HG03103 (cell line): ENCODE measurements around the gene RAB3C.
A peak's percentile ranks its signal among the peaks of the same experiment; 100 is the strongest.

Source experiments
- ATAC-seq: cut with Tn5 transposase; IDR thresholded peaks from one replicate; pipeline ENCODE4 v1.9.1; 2021; ENCODE audit warnings: low read depth; ENCODE audit not compliant: unreplicated experiment

The RAB3C gene

DNA sequence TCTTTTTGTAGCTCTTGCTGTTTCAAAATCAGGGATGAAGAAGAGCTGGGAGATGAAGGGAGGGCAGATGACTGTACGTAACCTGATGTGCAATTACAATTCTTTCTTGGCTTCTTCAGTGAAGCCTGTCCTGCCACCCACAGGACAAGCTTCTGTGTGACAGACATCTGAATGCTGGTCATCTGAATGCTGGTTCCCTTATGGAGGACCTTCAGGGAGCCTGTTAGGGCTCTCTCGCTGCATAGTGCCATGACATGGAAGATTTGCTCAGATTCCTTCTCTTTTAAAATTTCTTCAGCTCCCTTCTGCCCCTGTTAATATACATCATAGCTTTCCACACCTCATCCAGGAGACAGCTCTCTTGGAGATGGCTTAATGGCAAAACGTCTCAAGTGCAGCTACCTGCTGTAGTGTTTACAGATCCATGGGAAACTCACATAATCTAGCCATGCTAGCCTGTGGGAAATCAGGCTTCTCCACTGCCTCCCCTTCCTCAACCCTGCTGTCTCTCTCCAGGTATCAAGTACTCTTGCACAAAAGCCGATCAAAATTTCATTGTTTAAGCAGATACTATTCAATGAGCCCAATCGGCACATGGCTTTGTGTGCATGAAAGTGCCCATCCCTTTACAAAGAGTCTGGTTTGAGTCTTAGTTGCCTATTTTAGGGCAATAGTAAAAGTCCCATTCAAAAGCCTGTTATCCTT is 134.6 kb downstream of the RAB3C start:
- ATAC-seq: no peak

DNA sequence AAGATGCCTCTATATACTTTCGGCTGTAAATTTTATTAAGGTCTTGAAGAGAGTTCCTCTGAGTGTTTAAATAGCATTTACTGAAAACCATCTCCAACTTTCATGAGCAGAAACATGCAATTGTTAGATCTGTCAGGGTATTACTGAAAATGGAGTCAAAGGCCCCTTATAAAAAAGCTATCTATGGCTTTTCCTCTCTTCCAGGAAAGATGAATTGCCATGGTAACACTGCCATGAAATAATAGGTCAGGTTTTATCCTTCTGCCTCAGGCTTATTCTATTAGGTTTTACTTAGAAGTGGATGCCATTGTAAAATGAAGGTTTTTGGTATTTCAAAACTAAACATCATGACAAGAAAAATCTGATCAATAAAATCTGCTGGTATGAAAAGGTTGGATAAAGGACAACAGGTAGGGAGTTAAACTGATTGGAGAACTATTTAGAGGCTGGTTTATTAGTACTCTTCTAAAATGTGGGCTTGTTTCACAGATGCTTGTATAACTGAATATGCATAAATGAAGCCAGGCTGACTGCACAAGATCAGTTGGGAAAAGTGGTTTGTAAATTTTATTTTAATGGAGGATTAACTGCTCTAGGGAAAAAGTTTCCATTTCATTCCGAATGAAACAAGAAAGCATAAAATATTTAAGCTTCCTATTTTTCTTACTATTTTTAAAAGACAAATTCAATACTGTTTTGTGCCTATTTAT is 135.5 kb downstream of the RAB3C start:
- no peak for ATAC-seq

- no peak for ATAC-seq
Measured at GRCh38 chr5:58722160-58722559, 139.3 kb downstream of the RAB3C start.

GRCh38 chr5:58724992-58725391 is 142.1 kb downstream of the RAB3C start:
- no peak for ATAC-seq

DNA sequence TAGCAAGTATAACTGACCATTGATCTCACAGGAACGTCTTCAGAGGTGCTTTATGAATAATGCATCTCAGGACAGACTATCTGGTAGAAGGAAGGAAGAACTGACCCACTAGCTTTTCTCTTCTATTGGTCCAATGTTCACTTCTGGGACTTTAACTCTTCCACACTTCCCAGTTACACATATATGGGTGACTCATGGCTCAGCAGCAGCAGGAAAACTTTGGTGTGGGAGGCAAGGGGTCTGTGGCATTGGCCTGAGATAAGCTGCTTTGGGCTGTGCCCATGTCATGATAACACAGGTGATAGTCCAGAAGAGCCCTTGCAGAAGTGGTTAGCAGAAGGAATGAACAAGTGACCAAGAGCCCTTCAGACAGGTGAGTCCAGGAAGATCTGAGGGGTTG is 148.8 kb downstream of the RAB3C start:
- no peak for ATAC-seq

- ATAC-seq: no peak
Measured at GRCh38 chr5:58735637-58736036, 152.8 kb downstream of the RAB3C start.

GRCh38 chr5:58736214-58736613 is 153.3 kb downstream of the RAB3C start:
- ATAC-seq: no peak

- ATAC-seq: no peak
Measured at GRCh38 chr5:58737671-58738070, 154.8 kb downstream of the RAB3C start.

- ATAC-seq: no peak
Measured at GRCh38 chr5:58738336-58738735, 155.5 kb downstream of the RAB3C start.

GRCh38 chr5:58739051-58739450 is 156.2 kb downstream of the RAB3C start:
- no peak for ATAC-seq

- ATAC-seq: no peak
Measured at GRCh38 chr5:58740956-58741355, 158.1 kb downstream of the RAB3C start.

DNA sequence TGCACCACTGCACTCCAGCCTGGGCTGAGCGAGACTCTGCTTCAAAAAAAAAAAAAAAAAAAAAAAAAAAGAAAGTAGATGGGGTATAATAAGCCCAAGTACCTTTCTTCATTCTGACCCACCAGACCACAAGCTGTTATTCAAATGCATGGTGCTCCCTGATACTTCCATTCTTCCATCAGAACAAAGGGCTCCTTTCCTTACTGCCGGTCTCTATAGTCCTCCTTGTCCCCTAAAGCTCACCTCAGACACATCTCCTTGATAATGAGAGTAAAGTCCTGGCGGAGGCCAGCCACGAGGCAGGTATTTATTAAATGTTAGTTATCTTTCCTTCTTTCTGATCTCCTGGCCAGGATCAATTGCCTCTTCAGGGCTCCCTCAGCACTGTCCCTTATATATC is 162.5 kb downstream of the RAB3C start:
- no peak for ATAC-seq

DNA sequence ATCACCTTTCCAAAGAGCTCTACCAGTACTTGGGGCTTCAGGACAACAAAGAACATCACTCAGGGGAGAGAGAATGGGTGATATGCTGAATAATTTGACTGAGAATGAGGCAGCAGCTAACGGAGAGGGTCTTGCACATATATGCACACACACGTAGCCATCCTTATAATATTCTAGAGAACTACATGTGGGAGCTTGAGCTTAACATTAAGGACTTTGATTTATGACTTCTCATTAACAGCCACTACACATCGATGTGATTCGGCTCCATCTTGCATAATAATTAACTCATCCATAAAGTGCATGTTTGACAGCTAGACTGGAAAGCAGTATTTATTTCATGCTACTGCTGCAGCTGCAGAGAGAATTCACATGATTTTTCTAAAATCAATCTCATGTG is 163.4 kb downstream of the RAB3C start:
- no peak for ATAC-seq

- ATAC-seq: no peak
Measured at GRCh38 chr5:58750036-58750435, 167.2 kb downstream of the RAB3C start.

DNA sequence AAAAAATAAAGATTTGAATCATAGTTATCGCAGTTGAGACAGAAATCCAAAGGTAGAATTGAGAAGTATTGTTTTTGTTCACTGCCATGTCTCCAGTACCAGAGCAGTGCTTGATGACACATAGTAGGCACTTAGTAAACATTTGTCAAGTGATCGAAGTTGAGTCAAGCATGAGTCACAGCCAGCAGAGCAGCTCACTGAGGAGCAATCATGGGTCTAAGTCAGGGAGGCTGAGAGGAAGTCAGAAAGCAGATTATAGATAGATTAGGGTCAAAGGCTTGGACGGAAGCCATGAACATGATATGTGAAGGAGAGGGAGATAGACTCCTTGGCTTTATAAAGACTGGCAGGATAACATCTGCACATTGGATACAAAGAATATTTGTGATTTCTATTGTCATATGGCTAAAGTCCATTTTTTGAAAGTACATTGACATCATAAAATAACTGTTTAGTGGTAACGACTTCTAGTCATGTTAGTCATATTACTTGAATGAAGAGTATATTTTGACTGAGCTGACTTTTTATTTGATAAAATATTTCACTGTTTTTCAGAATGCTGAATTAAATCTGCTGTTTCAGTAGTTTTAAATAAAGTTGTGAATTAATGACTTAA is 168.5 kb downstream of the RAB3C start:
- ATAC-seq: no peak

GRCh38 chr5:58752104-58752503 is 169.2 kb downstream of the RAB3C start:
- ATAC-seq: no peak

DNA sequence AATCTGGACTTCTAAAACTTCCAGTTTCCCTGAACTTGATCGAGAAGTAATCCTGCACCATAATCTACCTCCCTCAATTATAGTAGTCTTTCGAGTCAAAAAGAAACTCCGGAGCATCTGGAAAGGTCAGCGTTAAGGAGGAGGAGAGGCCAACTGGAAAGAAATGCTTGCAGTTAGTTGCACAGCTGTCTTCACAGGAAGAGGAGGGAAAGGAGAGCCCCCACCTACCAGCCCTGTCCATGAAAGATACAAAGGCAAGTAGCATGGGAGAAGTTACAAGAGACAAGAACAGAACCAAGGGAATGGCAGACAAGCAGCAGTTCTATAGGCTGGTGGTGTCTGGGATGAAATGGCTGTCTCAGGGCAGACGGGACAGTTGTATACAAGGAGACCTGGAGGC is 170.6 kb downstream of the RAB3C start:
- ATAC-seq: no peak

GRCh38 chr5:58754250-58754649 is 171.4 kb downstream of the RAB3C start:
- ATAC-seq: no peak

- no peak for ATAC-seq
Measured at GRCh38 chr5:58755397-58755796, 172.5 kb downstream of the RAB3C start.

DNA sequence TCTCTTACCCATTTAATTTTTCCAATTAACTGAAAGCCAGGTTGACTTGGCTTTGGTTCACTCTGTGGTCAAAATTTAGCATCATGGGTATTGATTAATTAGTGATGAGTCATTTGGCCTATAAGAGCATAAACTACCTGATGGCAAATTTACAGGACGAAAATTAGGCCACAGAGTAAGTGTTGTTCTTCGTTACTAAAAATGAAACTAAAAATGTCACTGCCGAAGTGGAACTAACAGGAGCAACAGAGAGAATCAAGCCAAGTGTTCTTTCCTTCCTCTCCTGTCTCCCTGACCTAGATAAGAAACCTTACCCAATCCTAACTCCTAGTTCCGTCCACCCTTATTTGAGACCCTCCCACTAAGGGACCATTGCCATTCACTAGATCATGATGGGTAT is 176.9 kb downstream of the RAB3C start:
- peak; percentile 86 for ATAC-seq

DNA sequence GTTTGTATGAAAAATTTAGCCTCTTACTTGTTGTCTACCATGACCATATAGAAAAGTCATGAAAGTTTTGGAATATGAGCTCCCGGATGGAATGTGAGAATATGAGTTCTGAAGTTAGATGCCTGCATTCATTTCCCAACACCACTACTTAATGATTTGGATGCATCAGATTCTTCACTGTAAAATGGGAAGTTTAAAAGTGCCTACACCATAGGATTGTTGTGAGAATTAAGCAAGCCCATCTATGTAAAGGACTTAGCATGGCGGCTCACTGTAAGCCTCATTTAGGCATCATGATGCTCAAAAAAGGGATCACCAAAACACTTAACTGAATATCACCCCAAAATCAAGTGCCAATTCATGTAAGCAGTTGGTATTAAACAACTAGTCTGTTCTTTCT is 177.3 kb downstream of the RAB3C start:
- ATAC-seq: no peak

DNA sequence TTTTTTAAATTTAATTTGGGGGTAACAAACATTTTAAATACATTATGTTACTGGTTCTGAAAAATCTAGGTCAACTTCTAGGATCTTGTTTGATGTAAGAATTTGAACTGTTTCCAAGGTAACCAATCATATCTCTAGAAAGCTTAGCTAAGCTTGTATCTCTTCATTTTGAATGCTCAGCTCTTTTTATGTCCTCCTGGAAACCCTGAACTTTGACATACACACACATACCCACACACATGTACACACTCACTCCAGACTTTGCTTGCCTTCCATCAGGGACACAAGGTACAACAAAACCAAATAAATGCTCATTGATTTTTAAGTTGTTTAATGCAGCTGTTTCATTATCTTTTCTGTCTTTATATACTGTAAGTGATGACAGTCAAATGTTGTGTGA is 178.5 kb downstream of the RAB3C start:
- ATAC-seq: no peak
